ENCODE results near the gene AVEN. TPM values are rescaled to one million over a fixed set of nuclear protein-coding genes. Genes with fewer than 3 reads are reported as not detected.

The AVEN gene
- total RNA-seq, 4 donors from 2014 or later: 6.3 to 17.3 (median 10.6) TPM

DNA sequence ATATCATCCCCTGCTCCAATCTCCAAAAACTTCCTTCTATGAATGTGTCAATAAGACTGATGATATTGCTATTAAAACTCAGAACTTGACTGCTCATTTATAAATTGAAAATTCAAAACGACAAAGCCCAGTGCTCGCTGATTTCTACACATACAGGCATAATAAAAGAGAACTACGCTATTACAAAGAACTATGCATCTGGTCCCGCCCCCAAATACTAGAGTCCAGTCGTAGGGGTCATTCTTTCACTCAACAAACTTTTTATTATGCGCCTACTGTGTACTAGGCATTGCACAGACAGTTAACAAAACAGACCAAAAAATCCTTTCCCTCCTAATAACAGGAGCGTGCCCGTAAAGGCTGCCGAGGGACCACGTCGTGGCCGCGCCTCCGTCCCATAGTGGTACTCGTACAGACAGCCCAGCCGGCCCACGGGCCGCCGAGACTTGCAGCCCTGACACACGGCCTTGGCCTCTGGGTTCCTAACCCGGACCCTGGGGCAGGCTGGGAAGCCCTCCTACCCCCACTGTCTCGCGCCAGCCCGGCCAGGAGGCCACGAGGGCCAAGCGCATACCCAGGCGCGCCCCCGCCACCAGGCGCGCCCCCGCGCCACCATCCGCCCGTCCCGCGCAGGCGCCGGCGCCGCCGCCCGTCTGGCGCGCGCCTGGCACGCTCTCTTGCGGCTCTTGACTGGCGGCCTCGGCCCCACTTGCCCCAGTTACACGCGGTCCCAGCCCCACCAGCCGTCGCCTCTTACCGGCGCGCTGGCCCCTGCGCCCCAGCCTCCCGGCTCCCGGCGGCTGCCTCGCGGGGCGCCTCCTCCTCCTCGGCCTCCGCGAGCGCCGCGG is 757 bp downstream of the AVEN start:
- H3K4me1 ChIP-seq: peaks cover 0 to 10% (median 3%) of the 10 kb centered on the region in 4 donors
- H3K27ac ChIP-seq: peak overlapping the region; percentile 88 to 97 (median 90)
- peak overlapping the region; percentile 56 to 92 (median 67) for H3K4me3 ChIP-seq
- TF ChIP-seq CTCF (IDR thresholded peaks at IDR 0.05) (no peak), POLR2A (IDR thresholded peaks at IDR 0.05) (peak; percentile 15 to 34)
- no peaks in the 10 kb centered on the region for H3K9me3 ChIP-seq
- peak; percentile 70 to 88 (median 87) for DNase-seq
- H3K27me3 ChIP-seq: no peaks in the 10 kb centered on the region
- H3K36me3 ChIP-seq: no peaks in the 10 kb centered on the region

- no peaks in the 10 kb centered on the region for H3K4me1 ChIP-seq
- no peak overlapping the region for H3K4me3 ChIP-seq
- H3K27me3 ChIP-seq: no peaks in the 10 kb centered on the region
- H3K27ac ChIP-seq: no peak overlapping the region
- H3K36me3 ChIP-seq: no peaks in the 10 kb centered on the region
- H3K9me3 ChIP-seq: no peaks in the 10 kb centered on the region
- no peak for TF ChIP-seq CTCF (IDR thresholded peaks at IDR 0.05)
- TF ChIP-seq POLR2A (IDR thresholded peaks at IDR 0.05): no peak
- no peak for DNase-seq
Measured at GRCh38 chr15:34031987-34032760, 6.8 kb downstream of the AVEN start.

GRCh38 chr15:34027606-34028005 is 11.4 kb downstream of the AVEN start:
- no peak for DNase-seq
- no peaks in the 10 kb centered on the region for H3K36me3 ChIP-seq
- TF ChIP-seq CTCF (IDR thresholded peaks at IDR 0.05) (no peak), POLR2A (IDR thresholded peaks at IDR 0.05) (no peak)
- no peaks in the 10 kb centered on the region for H3K4me1 ChIP-seq
- H3K9me3 ChIP-seq: no peaks in the 10 kb centered on the region
- H3K4me3 ChIP-seq: no peak overlapping the region
- no peaks in the 10 kb centered on the region for H3K27me3 ChIP-seq
- no peak overlapping the region for H3K27ac ChIP-seq

DNA sequence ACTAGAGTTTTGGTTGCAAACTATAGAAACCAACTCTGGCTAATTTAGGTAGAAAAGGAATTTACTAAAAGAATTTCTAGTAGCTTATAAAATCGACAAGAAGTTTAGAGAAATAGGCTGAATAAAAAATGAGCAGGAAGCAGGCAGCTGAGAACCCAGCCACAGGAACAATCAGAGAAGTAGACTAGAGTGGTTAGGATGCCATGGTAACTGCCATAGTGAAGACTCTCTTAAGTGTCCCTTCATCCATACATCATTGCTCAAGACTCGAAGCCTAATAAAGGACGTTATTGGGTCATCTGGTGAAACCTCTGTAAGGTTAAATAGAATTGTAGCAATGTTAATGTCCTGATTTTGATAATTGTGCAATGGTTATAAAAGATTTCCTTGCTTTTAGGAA is 13.8 kb downstream of the AVEN start:
- Histone ChIP-seq H3K9me3 (no peaks in the 10 kb centered on the region), H3K36me3 (no peaks in the 10 kb centered on the region), H3K27ac (no peak overlapping the region), H3K27me3 (no peaks in the 10 kb centered on the region), H3K4me1 (no peaks in the 10 kb centered on the region), H3K4me3 (no peak overlapping the region)
- no peak for TF ChIP-seq POLR2A (IDR thresholded peaks at IDR 0.05)
- TF ChIP-seq CTCF (IDR thresholded peaks at IDR 0.05): no peak
- DNase-seq: no peak

- no peaks in the 10 kb centered on the region for H3K9me3 ChIP-seq
- DNase-seq: no peak
- no peaks in the 10 kb centered on the region for H3K36me3 ChIP-seq
- no peaks in the 10 kb centered on the region for H3K27me3 ChIP-seq
- H3K4me1 ChIP-seq: no peaks in the 10 kb centered on the region
- no peak overlapping the region for H3K4me3 ChIP-seq
- no peak overlapping the region for H3K27ac ChIP-seq
- TF ChIP-seq POLR2A (IDR thresholded peaks at IDR 0.05) (no peak), CTCF (IDR thresholded peaks at IDR 0.05) (no peak)
Measured at GRCh38 chr15:34023907-34024306, 15.1 kb downstream of the AVEN start.
